NK-92 (cell line): Measurements from ENCODE around the gene WDR1.
"Not testable (repeated sequence)": the region's sequence is repeated elsewhere in the genome, so short reads cannot be mapped to it uniquely, and the experiment has no call there.

Source experiments
- DNase-seq: peaks from one replicate; lab custom pipeline; 2025; ENCODE audit not compliant: unreplicated experiment; lab: John Stamatoyannopoulos, UW

The WDR1 gene

GRCh38 chr4:10131202-10131601, 14.6 kb upstream of the WDR1 start:
- DNase-seq, result no peak

GRCh38 chr4:10130178-10130888, 13.7 kb upstream of the WDR1 start:
- no peak for DNase-seq

GRCh38 chr4:10129196-10130177, 12.9 kb upstream of the WDR1 start:
- DNase-seq, result no peak

GRCh38 chr4:10128761-10129160, 12.2 kb upstream of the WDR1 start:
- DNase-seq, result no peak

- not testable (repeated sequence) for DNase-seq
Observed at GRCh38 chr4:10127531-10127930, 10.9 kb upstream of the WDR1 start.

- no peak for DNase-seq
Observed at GRCh38 chr4:10124167-10124930, 7.8 kb upstream of the WDR1 start.

- no peak for DNase-seq
Observed at GRCh38 chr4:10123227-10124101, 6.9 kb upstream of the WDR1 start.

- no peak for DNase-seq
Observed at GRCh38 chr4:10122236-10122932, 5.8 kb upstream of the WDR1 start.

GRCh38 chr4:10121568-10122208, 5.1 kb upstream of the WDR1 start:
- no peak for DNase-seq

GRCh38 chr4:10120943-10121567, 4.5 kb upstream of the WDR1 start:
- DNase-seq, result no peak

GRCh38 chr4:10119773-10120172, 3.2 kb upstream of the WDR1 start:
- DNase-seq, result no peak

- DNase-seq, result no peak
Observed at GRCh38 chr4:10119278-10119677, 2.7 kb upstream of the WDR1 start.

GRCh38 chr4:10118048-10119004, 1.7 kb upstream of the WDR1 start:
- DNase-seq, result no peak

GRCh38 chr4:10117359-10118047, 904 bp upstream of the WDR1 start:
- no peak for DNase-seq

- DNase-seq, result no peak
Observed at GRCh38 chr4:10115797-10116568, 616 bp downstream of the WDR1 start.

- DNase-seq, result no peak
Observed at GRCh38 chr4:10115271-10115796, 1.3 kb downstream of the WDR1 start.
